ENCODE measurements around the gene GUCY2C.

GUCY2C gene

GRCh38 chr12:14567351-14568162 is 128.8 kb downstream of the GUCY2C start, which contains the start of gene PLBD1:
Gene PLBD1 (minus strand): TSS chr12:14567883. CDS start chr12:14567696, 187 bp downstream.
- DNase-seq, result peak; percentile 92

GRCh38 chr12:14564336-14564959 is 132.0 kb downstream of the GUCY2C start:
- DNase-seq, result peak; percentile 41

GRCh38 chr12:14563046-14563445 is 133.4 kb downstream of the GUCY2C start:
- DNase-seq, result no peak

Measured in islet precursor cell (in vitro differentiated cells).